Testis (tissue), 3 donors: Measurements from ENCODE around the gene HSD17B3. TPM values are rescaled to one million over a fixed set of nuclear protein-coding genes. Genes with fewer than 3 reads are reported as not detected.

Experiments used
- DNase-seq: peaks from one replicate; pipeline ENCODE4 v3.0.0-alpha.2; 2019
- H3K27ac ChIP-seq, 2 donors: fragments of 200-600 bp; sonication (generic); one replicate each; pipeline ENCODE4 v1.5.1; 2019
- H3K27me3 ChIP-seq: fragments of 200-600 bp; sonication (generic); one replicate; pipeline ENCODE4 v1.5.1; 2019
- H3K36me3 ChIP-seq: fragments of 200-600 bp; sonication (generic); one replicate; pipeline ENCODE4 v1.5.1; 2017; ENCODE audit warnings: low read depth; ENCODE audit errors: missing control alignments
- H3K4me1 ChIP-seq: fragments of 200-600 bp; sonication (generic); one replicate; pipeline ENCODE4 v1.5.1; 2019
- H3K4me3 ChIP-seq, 2 donors: fragments of 200-600 bp; sonication (generic); one replicate each; pipeline ENCODE4 v1.5.1; 2017 to 2019
- H3K9me3 ChIP-seq: fragments of 200-600 bp; sonication (generic); one replicate; pipeline ENCODE4 v1.5.1; 2017
- CTCF ChIP-seq, 3 experiments: fragments of 450-650 bp in 2 of 3; fragments of 200-600 bp in 1 of 3; sonication (generic) in 1 of 3; IDR thresholded peaks; one replicate each; pipeline ENCODE4 v1.5.1; 2016 to 2019; ENCODE audit warnings: antibody characterized with exemption in 3 of 3, mild to moderate bottlenecking in 2 of 3, moderate library complexity in 1 of 3
- POLR2A ChIP-seq: fragments of 450-650 bp; IDR thresholded peaks from one replicate; pipeline ENCODE4 v1.6.1; 2017; ENCODE audit warnings: antibody characterized with exemption, mild to moderate bottlenecking, moderate library complexity
- WGBS, 2 donors: methylation state at CpG; one replicate each; pipeline ENCODE4 v1.1.5; 2018; 5-methylcytosine and 5-hydroxymethylcytosine counted together
- intact Hi-C: fragments of 100-400 bp; cut with DNase I; formaldehyde crosslinking; loops from one replicate; pipeline ENCODE4 v1.15.1; 2023; ENCODE audit warnings: low total_unique reads
- polyA plus RNA-seq: library from polyadenylated mRNA; stranded (reverse); fragments of 350-450 nt; fragmentation: Illumina TruSeq; extraction: RNeasy Lipid Tissue Mini Kit (QIAGEN cat#74804); gene quantifications from one replicate; pipeline ENCODE4 v1.2.3, GENCODE V29; 2014; ENCODE audit warnings: low read depth, low replicate concordance; ENCODE audit not compliant: insufficient read depth
- small RNA-seq, 2 donors: library from RNA; depleted of rRNA; stranded (forward); fragments of <200 nt; gene quantifications; one replicate each; pipeline ENCODE3, GENCODE V24; 2016
- total RNA-seq, 2 donors: library from RNA; depleted of rRNA; stranded (reverse); fragments of >200 nt; gene quantifications; one replicate each; pipeline ENCODE4 v1.2.3, GENCODE V29; 2016

The HSD17B3 gene
- total and polyA plus RNA-seq, 3 donors from 2014 or later: 103 to 159 (median 104) TPM

GRCh38 chr9:96187151-96187555, 114.8 kb downstream of the HSD17B3 start:
- DNase-seq: peak; percentile 25
- no peak overlapping the region for H3K4me3 ChIP-seq
- H3K4me1 ChIP-seq: peaks cover 22% of the 10 kb centered on the region
- H3K36me3 ChIP-seq: no peaks in the 10 kb centered on the region
- H3K27me3 ChIP-seq: no peaks in the 10 kb centered on the region
- TF ChIP-seq POLR2A (no peak), CTCF (IDR thresholded peaks at IDR 0.05) (no peak)
- intact Hi-C loops: no loop called here
- H3K27ac ChIP-seq: peak overlapping the region in 1 of 2 donors; percentile 45
- WGBS, 2 donors: 38 to 45% methylated on average over 12 of the region's 12 CpGs
- no peaks in the 10 kb centered on the region for H3K9me3 ChIP-seq

- DNase-seq: peak; percentile 51
- no peak overlapping the region for H3K4me3 ChIP-seq
- intact Hi-C loops: no loop called here
- WGBS, 2 donors: 8 to 17% methylated on average over 1 to 18 of the region's 18 CpGs
- H3K27ac ChIP-seq: peak overlapping the region in 1 of 2 donors; percentile 45
- H3K36me3 ChIP-seq: no peaks in the 10 kb centered on the region
- TF ChIP-seq POLR2A: no peak
- no peak for TF ChIP-seq CTCF (IDR thresholded peaks at IDR 0.05)
- no peaks in the 10 kb centered on the region for H3K27me3 ChIP-seq
- no peaks in the 10 kb centered on the region for H3K9me3 ChIP-seq
- peaks cover 22% of the 10 kb centered on the region for H3K4me1 ChIP-seq
Measured at GRCh38 chr9:96186591-96187011, 115.4 kb downstream of the HSD17B3 start.

- TF ChIP-seq POLR2A (no peak), CTCF (IDR thresholded peaks at IDR 0.05) (no peak)
- Histone ChIP-seq H3K27me3 (no peaks in the 10 kb centered on the region), H3K36me3 (no peaks in the 10 kb centered on the region), H3K27ac (no peak overlapping the region), H3K4me1 (peaks cover 22% of the 10 kb centered on the region), H3K9me3 (no peaks in the 10 kb centered on the region), H3K4me3 (no peak overlapping the region)
- no peak for DNase-seq
- intact Hi-C loops: no loop called here
- 93 to 95% methylated on average over 2 of the region's 2 CpGs for WGBS, 2 donors
Measured at GRCh38 chr9:96185518-96186156, 116.3 kb downstream of the HSD17B3 start.

Small RNA genes lying within 50 kb of the gene (small RNA-seq; reads per million reads assigned to genes)
- gene RNU6-1160P: 0 reads per million in 2 donors

Other genes with a start within 250 kb of the HSD17B3 start
- gene SLC35D2, start 81.5 kb upstream of the HSD17B3 start, total RNA-seq: 10 to 100 TPM; 26.5 to 34.2 TPM
- gene SLC35D2, start 81.5 kb upstream of the HSD17B3 start, polyA plus RNA-seq: 18.4 TPM
- 10 to 100 TPM in 1 of 2 donors, 1 to 10 TPM in 1; 6.9 to 10.6 TPM for gene ZNF367, start 116.2 kb upstream of the HSD17B3 start, total RNA-seq
- gene ZNF367, start 116.2 kb upstream of the HSD17B3 start, polyA plus RNA-seq: 11.3 TPM
- gene HABP4, start 148.0 kb upstream of the HSD17B3 start, total RNA-seq: 10 to 100 TPM; 30.6 to 67.2 TPM
- gene HABP4, start 148.0 kb upstream of the HSD17B3 start, polyA plus RNA-seq: 46.9 TPM